ENCODE results near the gene MSRB3. TPM values are rescaled to one million over a fixed set of nuclear protein-coding genes. Genes with fewer than 3 reads are reported as not detected.

Gene MSRB3
- total and polyA plus RNA-seq, 10 of the 15 experiments (the other 5 are each of a cell fraction or from before 2014, with no cell fraction given): 0.07 to 2.7 (median 1.3) TPM

DNA sequence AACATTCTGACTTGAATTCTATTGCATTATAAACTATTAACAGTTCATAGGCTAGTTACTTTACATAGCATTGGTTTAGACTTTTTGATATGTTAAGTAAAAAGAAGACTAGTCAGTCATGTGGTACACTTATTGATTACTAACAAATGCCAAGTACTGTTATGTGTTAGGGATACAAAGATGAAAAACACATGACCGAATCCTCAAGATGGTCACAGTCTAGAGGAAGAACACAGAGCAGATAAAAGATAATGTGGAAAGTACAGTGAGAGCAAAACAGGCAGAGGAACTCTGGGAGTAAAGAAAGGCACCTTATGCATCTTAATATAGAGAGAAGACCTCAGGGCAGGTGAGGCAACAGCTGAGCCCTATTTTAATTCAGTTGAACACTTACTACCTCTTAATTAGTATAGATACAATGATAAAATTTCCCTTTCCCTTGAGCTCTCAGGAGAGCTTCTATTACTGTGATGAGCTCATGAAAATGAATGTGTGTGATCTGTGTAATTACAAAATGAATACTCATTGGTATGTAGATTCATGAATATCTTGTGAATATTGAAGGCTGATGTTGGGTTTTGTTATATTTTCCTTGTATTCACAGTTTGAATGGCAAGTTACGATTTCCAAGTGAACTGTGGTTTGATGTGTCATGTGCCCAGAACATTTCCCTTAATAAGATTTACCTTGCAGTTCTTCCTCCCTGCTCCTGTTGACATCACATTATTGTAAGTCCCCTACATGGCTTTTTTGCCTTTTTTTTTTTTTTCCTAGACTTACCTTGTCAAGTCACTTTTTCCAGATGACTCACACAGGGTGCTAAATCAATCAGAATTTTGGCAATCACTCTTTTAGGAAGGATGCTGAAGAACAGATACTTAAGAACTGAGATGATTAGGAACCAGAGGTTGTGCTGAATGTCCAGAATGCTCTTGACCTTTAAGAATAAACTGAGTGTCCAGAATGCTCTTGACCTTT is 29.5 kb upstream of the MSRB3 start:
- POLR2A ChIA-PET: no interaction called here
- DNase-seq (ENCODE audit: low read depth, low spot score): no peak
- H3K4me2 ChIP-seq (ENCODE audit: control insufficient read depth, insufficient read depth): no peak overlapping the region
- in situ Hi-C loops (cut with MboI) (no loop called here), intact Hi-C loops (cut with micrococcal nuclease; ENCODE audit: unreplicated experiment) (no loop called here)
- no peaks in the 10 kb centered on the region for H4K20me1 ChIP-seq (ENCODE audit: control insufficient read depth, insufficient read depth)
- H3K79me2 ChIP-seq (ENCODE audit: control insufficient read depth, insufficient read depth, low read length): no peaks in the 10 kb centered on the region
- TF ChIP-seq, protein P1, sequence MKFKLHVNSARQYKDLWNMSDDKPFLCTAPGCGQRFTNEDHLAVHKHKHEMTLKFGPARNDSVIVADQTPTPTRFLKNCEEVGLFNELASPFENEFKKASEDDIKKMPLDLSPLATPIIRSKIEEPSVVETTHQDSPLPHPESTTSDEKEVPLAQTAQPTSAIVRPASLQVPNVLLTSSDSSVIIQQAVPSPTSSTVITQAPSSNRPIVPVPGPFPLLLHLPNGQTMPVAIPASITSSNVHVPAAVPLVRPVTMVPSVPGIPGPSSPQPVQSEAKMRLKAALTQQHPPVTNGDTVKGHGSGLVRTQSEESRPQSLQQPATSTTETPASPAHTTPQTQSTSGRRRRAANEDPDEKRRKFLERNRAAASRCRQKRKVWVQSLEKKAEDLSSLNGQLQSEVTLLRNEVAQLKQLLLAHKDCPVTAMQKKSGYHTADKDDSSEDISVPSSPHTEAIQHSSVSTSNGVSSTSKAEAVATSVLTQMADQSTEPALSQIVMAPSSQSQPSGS (IDR thresholded peaks at IDR 0.05; ENCODE audit: low read length): no peak
- TF ChIP-seq JUNB (IDR thresholded peaks at IDR 0.05): peak; percentile 31
- BruUV-seq (replicated peaks): no TSS peak
- no peak overlapping the region for H2AFZ ChIP-seq (ENCODE audit: control insufficient read depth, low read depth, low read length)
- no peaks in the 10 kb centered on the region for H3K9me3 ChIP-seq (replicated peaks; ENCODE audit: control insufficient read depth, insufficient read depth, low read length)
- no peak overlapping the region for H3K9ac ChIP-seq (ENCODE audit: control insufficient read depth, insufficient read depth, low read length)
- no peaks in the 10 kb centered on the region for H3K27me3 ChIP-seq (replicated peaks in 1 of 2; ENCODE audit: control insufficient read depth in 2 of 2, insufficient read depth in 2 of 2, low read length in 1 of 2)
- no peak overlapping the region for H3K4me3 ChIP-seq
- no peak for ATAC-seq
- RAD21 ChIA-PET (ENCODE audit: unreplicated experiment): interaction anchor here (1.1 kb wide), 1 partner anchor 11 kb away, joined by 3 read pairs; no protein-coding TSS in a partner anchor
- FAIRE-seq: no peak
- CTCF ChIA-PET: interaction anchor here (0.9 kb wide), 1 partner anchor 16 kb away, joined by 3 read pairs; no protein-coding TSS in a partner anchor
- SMC1A ChIA-PET (ENCODE audit: uncharacterized antibody, unreplicated experiment): no interaction called here
- peaks cover 0 to 12% of the 10 kb centered on the region in 2 experiments; a peak in 2 of 4 replicates for H3K36me3 ChIP-seq (ENCODE audit: control insufficient read depth in 2 of 2, insufficient read depth in 2 of 2, low read length in 1 of 2)
- WGBS (ENCODE audit: insufficient coverage, insufficient replicate concordance, low lambda C conversion rate, missing lambda C conversion rate): 55% methylated on average over 2 of the region's 2 CpGs
- H3K27ac ChIP-seq (ENCODE audit: control insufficient read depth, insufficient read depth): no peak overlapping the region
- H3K4me1 ChIP-seq (ENCODE audit: control insufficient read depth, insufficient read depth, low read length): no peaks in the 10 kb centered on the region

DNA sequence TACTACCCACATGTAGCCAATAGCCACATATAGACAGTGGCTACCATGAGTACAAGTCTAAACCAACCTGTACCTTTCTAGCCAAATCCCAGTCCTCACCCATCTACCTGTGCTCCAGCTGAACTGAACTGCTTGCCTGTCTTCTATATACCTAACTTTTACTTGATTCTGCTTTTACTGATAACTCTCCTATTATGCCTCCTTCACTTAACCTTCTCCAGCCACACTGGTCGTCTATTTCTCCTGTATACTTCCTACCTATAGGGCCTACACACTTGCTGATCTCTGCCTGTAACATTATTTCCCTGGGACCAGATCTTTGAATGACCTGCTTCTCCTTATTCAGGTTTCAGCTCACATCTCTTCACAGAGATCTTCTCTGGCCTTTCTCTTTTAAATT is 26.0 kb upstream of the MSRB3 start:
- 0% methylated on average over 1 of the region's 1 CpG for WGBS (ENCODE audit: insufficient coverage, insufficient replicate concordance, low lambda C conversion rate, missing lambda C conversion rate)
- Histone ChIP-seq H3K4me2 (ENCODE audit: control insufficient read depth, insufficient read depth) (no peak overlapping the region), H2AFZ (ENCODE audit: control insufficient read depth, low read depth, low read length) (no peak overlapping the region), H3K27ac (ENCODE audit: control insufficient read depth, insufficient read depth) (no peak overlapping the region), H3K4me3 (no peak overlapping the region), H3K36me3 (ENCODE audit: control insufficient read depth in 2 of 2, insufficient read depth in 2 of 2, low read length in 1 of 2) (peaks cover 0 to 3% of the 10 kb centered on the region in 2 experiments; a peak in 1 of 4 replicates), H3K4me1 (ENCODE audit: control insufficient read depth, insufficient read depth, low read length) (no peaks in the 10 kb centered on the region), H4K20me1 (ENCODE audit: control insufficient read depth, insufficient read depth) (no peaks in the 10 kb centered on the region), H3K79me2 (ENCODE audit: control insufficient read depth, insufficient read depth, low read length) (no peaks in the 10 kb centered on the region), H3K9ac (ENCODE audit: control insufficient read depth, insufficient read depth, low read length) (no peak overlapping the region), H3K9me3 (replicated peaks; ENCODE audit: control insufficient read depth, insufficient read depth, low read length) (no peaks in the 10 kb centered on the region), H3K27me3 (replicated peaks in 1 of 2; ENCODE audit: control insufficient read depth in 2 of 2, insufficient read depth in 2 of 2, low read length in 1 of 2) (no peaks in the 10 kb centered on the region)
- in situ Hi-C loops (cut with MboI) (no loop called here), intact Hi-C loops (cut with micrococcal nuclease; ENCODE audit: unreplicated experiment) (no loop called here)
- ChIA-PET CTCF (interaction anchor here (1.0 kb wide), 1 partner anchor 12 kb away, joined by 3 read pairs; no protein-coding TSS in a partner anchor), SMC1A (ENCODE audit: uncharacterized antibody, unreplicated experiment) (interaction anchor here (1.4 kb wide), 1 partner anchor 361 kb away, joined by 3 read pairs; no protein-coding TSS in a partner anchor), RAD21 (ENCODE audit: unreplicated experiment) (interaction anchor here (1.4 kb wide), 1 partner anchor 358 kb away, joined by 3 read pairs; no protein-coding TSS in a partner anchor), POLR2A (no interaction called here)
- BruUV-seq (replicated peaks): no TSS peak
- ATAC-seq: no peak
- peak; percentile 35 for FAIRE-seq
- no peak for DNase-seq (ENCODE audit: low read depth, low spot score)
- TF ChIP-seq RCOR1 (conservative IDR thresholded peaks at IDR 0.05; ENCODE audit: low read depth, low read length): no peak
- TF ChIP-seq, protein P2, sequence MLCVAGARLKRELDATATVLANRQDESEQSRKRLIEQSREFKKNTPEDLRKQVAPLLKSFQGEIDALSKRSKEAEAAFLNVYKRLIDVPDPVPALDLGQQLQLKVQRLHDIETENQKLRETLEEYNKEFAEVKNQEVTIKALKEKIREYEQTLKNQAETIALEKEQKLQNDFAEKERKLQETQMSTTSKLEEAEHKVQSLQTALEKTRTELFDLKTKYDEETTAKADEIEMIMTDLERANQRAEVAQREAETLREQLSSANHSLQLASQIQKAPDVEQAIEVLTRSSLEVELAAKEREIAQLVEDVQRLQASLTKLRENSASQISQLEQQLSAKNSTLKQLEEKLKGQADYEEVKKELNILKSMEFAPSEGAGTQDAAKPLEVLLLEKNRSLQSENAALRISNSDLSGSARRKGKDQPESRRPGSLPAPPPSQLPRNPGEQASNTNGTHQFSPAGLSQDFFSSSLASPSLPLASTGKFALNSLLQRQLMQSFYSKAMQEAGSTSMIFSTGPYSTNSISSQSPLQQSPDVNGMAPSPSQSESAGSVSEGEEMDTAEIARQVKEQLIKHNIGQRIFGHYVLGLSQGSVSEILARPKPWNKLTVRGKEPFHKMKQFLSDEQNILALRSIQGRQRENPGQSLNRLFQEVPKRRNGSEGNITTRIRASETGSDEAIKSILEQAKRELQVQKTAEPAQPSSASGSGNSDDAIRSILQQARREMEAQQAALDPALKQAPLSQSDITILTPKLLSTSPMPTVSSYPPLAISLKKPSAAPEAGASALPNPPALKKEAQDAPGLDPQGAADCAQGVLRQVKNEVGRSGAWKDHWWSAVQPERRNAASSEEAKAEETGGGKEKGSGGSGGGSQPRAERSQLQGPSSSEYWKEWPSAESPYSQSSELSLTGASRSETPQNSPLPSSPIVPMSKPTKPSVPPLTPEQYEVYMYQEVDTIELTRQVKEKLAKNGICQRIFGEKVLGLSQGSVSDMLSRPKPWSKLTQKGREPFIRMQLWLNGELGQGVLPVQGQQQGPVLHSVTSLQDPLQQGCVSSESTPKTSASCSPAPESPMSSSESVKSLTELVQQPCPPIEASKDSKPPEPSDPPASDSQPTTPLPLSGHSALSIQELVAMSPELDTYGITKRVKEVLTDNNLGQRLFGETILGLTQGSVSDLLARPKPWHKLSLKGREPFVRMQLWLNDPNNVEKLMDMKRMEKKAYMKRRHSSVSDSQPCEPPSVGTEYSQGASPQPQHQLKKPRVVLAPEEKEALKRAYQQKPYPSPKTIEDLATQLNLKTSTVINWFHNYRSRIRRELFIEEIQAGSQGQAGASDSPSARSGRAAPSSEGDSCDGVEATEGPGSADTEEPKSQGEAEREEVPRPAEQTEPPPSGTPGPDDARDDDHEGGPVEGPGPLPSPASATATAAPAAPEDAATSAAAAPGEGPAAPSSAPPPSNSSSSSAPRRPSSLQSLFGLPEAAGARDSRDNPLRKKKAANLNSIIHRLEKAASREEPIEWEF (IDR thresholded peaks at IDR 0.05; ENCODE audit: insufficient replicate concordance, low read depth, low read length): no peak
- no peak for TF ChIP-seq BRCA1 (IDR thresholded peaks at IDR 0.05; ENCODE audit: low read depth, low read length)
- TF ChIP-seq LARP7 (IDR thresholded peaks at IDR 0.05): no peak

All from GM12878 (cell line).